HG03108 (cell line): ENCODE measurements around the gene CLSTN2.

Experiments used
- ATAC-seq: cut with Tn5 transposase; IDR thresholded peaks from one replicate; pipeline ENCODE4 v1.9.1; 2021; ENCODE audit warnings: moderate library complexity; ENCODE audit not compliant: unreplicated experiment

The CLSTN2 gene

DNA sequence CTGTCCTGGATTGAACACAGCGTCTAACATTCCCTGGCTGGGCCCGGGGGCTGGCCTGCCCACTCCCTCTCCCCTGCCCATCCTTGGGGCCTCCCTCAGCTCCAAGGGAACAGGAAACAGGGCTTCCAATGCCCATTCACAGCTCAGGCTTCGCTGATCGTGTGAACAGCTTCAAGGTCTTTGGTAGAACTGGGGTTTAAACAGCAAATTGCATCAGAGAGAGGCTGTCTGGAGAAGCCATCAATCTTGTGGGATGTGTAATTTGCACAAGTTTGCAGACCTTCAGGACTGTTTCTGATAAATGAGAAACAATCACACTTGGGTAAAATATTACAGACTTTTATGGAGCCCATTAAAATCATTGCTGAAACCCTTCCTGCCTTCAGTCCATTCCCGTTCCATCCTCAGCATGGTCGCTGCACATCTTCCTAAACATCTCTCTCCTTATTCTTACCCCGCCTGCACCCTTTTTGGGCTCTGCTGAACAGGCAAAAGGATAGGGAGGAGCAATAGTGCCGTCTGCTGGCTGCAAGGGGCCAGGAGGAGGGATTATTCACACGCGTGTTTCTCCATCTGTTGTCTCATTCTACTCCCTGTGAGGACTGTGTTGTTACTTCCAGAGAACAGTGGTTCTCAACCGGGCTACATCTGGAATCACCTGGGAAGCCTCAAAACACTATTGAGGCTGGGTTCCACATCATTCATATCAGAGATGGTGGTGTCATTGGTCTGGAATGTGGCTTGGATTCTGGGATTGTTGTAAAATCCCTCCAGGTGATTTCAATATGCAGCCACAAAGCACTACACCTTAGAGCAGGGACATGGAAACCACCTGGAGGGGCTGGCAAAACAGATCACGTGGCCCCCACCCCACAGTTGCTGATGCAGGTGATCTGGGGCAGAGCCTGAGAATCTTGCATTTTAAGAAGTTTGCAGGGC lies 116.3 kb downstream of the CLSTN2 start:
- no peak for ATAC-seq

DNA sequence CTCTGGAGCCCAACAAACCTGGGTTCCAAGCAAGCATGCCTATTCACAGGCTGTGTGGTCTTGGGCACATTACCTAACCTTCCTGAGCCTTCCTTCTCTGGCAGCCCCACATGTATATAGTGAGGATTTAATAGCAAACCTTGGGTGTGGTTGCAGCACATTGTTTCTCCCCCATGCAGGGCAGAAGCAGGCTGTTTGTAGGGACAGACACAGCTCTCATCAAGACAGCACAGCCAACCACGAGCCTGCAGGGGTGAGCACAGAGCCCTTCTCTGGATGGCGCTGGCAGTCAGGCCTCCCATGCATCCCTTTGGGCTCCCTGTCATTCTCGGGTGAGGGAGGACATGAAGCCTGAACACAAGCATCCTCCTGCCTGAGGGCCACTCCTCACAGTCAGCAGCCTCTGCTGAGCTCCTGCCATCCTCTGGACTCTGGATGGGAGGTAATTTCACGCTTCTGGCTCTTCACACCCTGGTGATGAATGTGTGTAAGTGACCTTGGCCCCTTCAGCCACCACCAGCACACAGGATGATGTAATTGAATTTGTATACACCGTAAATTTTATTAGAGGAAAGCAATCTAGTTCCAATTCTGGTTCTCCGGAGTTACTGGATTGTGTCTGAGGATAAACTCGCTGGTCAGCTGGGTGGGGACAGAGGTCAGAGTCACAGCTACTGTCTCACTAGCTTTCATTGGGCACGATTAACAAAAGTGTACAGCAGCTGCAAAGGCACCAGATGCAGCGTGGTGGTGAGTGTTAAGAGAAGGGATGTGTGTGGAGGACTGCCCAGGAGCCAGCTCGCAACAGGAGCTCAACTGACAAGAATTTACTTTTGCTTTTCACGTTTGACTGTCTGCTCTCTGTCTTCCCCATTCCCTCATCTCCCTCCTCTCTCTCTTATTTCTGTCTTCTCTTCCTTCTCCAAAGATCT lies 118.1 kb downstream of the CLSTN2 start:
- ATAC-seq = no peak

DNA sequence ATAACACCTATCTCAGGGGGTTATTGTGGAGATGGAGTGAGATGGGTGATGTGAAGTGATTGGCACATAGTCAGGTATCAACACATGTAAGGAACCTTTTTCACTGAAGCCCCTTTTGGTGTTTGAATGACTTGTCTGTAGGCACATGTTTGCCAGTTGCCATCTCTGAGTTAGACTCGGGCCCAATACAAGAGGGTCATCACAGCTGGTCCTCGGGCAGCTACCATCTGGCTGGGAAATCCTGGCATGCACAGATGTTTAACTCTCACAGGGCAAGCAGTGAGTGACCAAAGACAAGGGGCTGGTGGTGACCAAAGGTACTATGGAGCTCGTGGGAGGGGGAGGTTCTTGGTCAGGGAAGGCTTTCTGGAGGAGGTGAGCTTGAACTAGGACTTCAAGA lies 118.8 kb downstream of the CLSTN2 start:
- ATAC-seq = no peak

DNA sequence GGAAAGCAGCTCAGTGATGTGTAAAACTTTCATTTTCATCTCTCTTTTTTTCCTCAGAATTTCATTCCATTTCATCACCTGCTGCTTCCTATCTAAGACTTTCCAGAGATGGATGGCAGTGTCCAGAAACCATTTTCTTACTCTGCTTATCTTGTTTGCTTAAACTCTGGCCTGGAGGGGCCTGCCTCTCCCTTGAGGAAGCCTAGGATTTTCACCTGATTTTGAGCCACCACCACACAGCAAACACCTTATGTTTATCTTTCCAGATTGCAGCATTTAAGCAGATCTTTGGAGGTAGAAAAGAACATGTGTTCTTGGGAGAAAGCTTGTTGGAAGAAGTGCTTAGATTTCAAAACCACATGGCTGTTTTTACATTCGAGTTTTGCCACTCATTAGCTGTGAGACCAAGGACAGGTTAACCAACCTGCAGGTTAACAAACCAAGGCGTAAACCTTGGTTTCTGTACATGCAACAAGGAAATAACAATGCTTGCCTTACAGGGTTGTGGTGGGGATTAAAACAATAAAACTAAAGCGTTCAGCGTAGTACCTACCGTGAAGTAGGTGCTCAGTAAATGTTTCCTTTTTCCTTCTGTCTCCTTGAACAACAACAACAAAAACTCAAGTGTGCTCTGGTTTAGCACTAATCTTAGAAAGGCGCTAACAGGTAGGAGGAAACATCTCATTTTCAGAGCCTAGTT lies 120.3 kb downstream of the CLSTN2 start:
- ATAC-seq = no peak

DNA sequence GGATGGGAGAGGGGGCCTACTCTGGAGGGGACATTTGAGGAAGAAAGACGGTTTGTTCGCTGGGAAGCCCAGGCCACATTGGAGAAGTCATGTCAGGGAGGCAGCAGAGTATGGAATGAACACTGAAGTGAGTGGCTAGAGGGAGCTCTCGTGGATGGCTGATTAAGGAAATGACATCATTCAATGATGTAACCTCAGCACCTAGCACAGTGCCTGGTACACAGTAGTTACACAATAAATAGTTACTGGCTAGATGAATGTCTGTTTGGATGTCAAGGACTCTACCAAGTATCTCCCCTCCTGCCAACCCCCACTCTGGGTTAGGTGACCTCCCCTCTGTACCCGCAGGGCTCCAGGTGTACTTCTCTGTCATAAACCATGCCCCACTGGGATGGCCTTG lies 121.1 kb downstream of the CLSTN2 start:
- no peak for ATAC-seq

DNA sequence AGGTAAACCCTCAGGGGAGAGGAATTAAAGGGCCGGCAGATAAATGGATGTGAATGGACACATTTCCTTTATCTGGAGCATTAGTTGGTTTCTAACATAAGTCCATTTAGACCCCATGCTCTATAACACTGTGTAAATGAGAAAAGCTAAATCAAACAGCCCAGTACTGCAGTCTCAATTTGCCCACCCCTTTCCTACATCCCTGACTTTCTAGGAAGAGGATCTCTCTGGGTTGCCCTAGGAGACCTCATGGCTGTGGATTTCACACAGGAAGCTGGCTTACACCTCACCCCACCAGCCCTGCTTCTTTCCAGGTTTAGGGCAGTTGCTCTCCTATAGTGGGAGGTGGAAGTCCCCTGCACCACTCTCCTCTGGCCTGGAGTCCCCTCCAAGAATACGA lies 126.2 kb downstream of the CLSTN2 start:
- no peak for ATAC-seq

DNA sequence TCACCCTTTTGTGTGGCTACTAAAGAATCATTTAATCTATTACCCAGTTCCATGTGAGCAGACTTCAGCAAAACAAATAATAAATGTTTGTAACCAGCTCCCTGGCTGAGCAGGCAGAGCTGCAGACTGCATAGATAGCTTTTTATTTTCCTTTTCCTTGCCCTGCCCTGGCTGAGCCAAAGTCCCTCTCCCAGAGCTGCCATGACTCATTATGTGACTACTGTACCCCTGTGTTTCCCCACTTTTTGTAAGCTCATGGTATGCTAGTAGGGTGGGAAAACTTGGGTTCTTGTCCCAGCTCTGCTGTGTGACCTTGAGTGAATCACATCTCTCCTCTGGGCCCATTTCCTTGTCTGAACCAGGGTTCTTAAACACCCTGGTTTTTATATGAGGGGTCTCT lies 127.5 kb downstream of the CLSTN2 start:
- no peak for ATAC-seq

DNA sequence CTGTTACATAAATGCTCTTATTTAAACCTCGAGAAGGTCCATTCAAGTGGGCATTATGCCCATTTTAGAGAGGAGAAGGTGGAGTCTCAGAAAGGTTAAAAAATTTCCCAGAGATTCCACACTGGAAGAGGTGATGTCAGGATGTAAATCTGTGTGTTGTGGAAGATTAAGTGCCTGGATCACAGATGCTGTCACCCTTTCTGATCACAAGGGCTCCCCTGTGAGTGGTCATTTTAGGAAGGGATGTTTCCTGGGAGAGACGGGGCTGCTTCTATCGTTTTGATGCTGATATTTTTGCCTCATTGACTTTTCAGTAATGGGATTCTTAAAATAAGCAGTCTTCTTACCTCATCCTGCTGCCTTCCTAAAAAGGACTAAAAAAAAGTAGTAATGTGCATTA lies 132.5 kb downstream of the CLSTN2 start:
- no peak for ATAC-seq

DNA sequence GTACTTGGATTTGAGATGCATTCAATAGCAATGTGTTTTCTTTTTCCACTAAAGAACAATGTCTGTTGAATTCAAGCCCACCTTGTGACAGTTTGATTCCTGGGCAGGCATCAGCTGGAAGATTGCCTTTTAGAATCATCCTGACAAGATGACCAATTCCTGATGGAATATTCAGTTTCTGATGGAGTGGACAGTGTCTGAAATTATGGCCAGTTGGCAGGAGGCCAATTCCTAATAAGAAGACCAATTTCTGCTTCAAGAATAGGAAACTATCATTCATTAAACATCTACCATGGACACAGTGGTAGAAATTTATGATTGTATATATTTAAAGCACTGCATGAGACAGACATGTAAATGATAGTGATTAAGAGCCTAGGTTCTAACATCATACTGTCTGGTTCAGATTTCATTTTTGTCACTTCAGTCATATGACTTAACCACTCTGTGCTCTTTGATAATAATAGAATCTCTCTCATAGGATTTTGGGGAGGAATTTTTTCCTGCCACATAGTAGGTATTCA lies 133.6 kb downstream of the CLSTN2 start:
- ATAC-seq = no peak

DNA sequence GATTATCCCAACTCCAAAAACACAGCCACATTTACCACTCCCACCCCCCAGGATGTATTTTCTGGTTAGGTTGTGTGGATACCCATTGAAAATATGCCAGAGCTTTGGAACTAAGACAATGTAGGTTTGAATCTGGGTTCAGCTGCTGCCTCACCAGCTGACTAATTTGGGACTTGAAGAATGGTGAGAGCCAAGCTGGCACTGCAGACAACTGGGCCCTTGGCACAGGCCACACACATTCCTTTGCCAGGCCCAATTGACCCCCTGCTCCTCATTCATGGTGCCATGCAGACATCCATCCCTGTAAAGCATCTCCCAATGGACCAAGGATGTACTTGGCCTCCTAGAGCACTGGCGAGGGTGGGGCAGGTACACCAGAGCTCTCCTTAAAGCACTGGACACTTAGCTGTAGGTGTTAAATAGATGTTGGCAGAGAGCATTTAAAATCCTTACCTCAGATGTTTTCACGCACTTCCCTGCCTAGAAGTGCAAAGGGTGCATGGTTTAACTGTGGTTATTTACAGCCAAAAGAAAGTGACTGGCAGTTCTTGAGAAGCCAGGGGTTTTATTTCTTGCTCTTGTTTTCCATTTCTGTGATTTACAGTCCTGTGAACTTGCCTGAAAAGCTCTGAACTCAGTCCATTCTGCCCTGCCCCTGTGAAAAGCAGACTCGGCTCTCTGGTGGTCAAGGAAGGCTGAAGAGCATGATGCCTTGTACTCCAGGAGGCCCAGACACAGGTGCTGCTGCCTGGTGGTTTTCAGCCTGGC lies 138.5 kb downstream of the CLSTN2 start:
- ATAC-seq = no peak

DNA sequence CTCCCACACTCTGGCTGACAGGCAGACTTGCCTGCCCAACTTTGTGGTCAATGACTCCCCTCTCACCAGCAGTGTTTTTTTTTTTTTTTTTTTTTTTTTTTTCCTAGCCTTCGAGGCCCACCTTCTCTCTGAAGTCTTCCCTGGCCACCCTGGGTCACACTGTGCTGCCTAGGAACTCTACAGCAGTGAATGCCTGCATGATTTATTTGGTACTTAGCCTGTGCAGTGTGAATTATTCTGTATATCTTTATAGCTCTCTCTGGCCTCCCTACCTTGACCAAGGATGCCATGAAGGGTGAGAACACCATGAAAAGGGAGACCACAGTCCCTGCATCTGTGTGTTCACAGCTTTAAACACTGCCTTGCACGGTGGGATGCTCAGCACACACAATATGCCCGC lies 141.6 kb downstream of the CLSTN2 start:
- no peak for ATAC-seq

DNA sequence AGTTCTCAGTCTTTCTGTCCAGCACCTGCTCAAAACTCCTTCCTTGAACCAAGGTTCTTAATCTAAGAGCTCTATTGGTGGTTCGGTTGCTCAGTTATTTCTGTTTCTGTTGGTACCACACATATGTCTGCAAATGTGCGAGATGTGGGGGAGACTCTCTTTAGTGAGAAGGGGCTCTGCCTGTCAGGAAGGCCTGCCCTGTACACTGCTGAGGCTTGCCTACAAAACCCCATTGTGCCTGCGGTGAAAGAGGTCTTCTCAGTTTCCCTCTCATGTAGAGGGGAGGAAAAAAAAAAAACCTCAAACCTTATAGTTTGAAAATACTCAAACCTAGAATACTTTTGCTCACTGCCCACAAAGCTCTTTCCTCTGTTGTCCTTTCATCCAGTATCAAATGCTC lies 142.4 kb downstream of the CLSTN2 start:
- ATAC-seq = no peak

DNA sequence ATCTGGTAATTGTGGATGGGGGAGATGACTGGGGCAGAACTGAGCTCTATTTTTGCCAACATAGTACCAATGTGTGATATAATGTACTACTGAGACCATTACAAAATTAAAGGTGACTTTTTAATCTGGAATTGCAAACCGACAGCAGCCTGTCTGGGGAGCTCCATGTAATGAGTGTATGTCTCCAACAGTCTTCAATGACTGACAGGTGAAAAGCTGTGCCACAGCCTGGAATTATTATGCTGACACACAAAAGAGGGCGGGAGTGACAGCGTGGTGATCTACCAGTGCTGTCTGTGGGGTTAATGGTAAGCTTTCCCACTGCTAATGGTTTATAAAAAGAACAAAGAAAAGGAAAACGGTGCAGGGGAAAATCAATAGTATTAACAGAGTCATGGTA lies 143.4 kb downstream of the CLSTN2 start:
- ATAC-seq = no peak

DNA sequence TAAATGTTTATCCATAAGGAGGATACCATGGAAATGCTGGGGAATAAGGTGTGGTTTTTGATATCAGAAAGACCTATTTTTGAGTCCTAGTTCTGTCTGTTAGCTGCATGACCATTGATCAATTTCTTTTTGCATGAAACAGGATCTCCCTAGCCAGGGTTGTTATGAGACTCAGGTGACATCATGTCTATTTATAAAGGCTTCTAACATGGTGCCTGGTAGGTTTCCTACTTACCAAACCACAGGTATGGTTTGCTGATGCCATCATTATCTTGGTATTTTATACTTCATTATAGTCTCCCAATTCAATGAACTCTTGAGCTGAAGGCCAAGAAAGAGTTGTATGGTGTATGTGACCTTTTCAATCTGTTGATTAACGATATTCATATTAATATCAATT lies 144.0 kb downstream of the CLSTN2 start:
- ATAC-seq = no peak

DNA sequence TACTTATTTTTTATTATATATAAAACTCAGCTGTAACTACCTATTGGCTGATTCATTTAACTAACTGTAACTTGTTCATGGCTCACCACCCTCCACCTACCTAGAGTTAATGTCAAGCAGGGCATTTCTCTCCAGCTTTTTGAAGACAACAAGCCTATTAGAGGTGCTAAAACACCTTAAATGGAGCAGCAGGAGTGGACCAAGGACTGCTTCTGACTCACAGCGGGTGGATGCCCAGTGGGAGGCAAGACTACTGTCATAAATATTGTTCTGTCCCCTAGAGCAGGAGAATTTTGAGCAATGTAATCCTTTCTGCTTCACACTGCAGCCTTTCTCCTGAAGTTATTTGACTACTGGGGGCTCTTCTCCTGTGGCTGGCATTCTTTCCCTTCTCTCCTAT lies 146.9 kb downstream of the CLSTN2 start:
- no peak for ATAC-seq

DNA sequence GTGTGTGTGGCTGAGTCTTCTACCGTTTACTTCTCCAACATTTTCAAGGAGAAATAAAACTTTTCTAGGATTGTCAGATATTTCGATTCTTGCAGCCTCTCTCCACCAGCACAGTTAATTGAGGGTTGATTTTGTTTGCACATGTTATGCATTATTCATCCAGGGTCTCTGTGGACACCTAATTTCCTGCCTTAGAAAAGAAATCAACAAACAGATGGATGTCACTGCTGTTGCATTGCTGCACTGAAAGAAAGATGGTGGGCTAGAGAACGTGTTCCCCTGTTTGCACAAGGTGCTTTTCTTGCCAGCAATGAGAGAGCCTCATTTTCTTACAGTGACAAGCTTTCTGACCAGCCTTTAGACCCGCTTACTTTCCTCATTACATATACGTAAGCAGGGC lies 150.0 kb downstream of the CLSTN2 start:
- no peak for ATAC-seq

DNA sequence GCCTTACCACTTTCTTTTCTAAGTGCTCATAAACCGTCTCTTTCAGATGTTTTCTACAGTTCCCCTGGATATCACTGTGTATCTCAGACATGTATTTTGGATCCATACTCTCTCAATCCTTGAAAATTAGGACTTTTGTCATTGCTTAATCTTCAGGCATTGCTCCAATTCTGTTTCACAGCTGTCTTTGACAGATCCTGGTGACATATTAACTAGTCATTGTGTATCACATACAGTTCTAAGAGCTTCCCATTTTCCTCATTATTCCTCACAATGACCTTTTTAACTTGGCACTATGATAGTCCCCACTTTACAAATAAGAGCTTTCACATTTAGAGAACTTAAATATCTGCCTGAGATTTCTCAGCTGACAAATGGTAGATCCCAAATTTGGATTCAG lies 151.7 kb downstream of the CLSTN2 start:
- no peak for ATAC-seq

DNA sequence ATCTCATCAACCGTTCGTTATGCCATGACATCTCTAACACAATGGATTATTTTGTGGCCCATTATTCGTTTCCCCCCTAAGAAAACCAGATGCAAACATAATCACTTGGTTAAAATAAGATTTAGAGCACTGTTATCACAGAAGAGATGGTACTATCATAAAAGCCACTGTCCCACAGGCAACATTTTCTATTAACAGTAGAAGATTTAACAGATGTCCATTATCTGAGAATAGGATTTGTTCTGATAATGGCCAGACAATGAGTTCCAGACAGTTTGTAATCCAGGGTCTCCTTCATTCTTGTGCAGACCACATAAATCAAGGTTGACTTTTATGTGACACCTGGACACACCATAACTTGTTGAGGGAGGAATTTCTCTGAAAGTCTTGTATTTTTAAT lies 153.1 kb downstream of the CLSTN2 start:
- ATAC-seq = no peak

DNA sequence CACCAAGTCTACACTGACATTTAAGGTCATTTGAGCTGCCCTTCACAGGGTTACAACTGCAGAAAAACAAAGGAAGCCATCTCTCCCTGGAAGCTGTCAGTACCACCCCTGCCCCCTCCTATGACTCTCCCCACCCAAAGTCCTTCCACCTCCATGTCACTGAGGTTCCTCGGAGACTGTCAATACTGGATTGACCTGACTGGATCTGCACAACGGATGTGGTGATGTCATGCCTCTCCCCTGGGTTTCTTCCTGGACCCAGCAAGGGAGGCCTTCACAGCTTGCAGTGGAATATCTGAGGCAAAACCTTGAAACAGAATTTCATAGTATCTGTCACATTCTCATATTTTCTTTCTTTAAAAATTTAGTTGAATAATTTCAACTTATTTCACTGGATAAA lies 153.5 kb downstream of the CLSTN2 start:
- no peak for ATAC-seq

DNA sequence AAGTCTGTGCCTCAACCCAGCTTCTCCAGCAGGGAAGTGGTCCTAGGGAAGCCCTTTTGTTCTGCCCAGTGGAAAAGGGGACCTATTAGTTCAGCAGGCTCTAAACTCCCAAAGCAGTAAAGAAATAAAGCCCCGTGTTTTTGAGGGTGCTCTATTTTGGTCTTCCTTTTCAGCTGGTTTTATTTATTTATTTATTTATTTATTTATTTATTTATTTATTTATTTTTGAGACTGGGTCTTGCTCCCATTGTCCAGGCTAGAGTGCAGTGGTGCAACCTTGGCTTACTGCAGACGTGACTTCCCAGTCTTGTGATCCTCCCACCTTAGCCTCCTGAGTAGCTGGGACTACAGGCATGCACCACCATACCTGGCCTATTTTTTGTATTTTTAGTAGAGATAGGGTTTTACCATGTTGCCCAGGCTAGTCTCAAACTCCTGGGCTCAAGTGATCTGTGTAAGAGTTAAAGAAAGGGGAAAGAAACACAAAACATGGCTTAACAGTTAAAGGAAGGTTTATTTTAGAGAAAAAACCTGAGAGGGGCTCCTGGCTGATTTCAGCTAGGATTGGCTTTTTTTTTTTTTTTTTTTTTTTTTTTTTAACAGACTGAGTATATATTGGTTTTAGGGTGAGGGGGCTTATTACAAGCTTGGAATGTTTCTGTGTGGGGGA lies 154.6 kb downstream of the CLSTN2 start:
- ATAC-seq = no peak
